Muscle layer of duodenum (tissue), 2 donors: ENCODE results near the gene MROH7.
"Not testable (repeated sequence)": the region's sequence is repeated elsewhere in the genome, so short reads cannot be mapped to it uniquely, and the experiment has no call there.

Experiments used
- H3K27ac ChIP-seq: one replicate; pipeline ENCODE4 v1.7.0; 2013; ENCODE audit warnings: mild to moderate bottlenecking, low read length
- H3K27me3 ChIP-seq: one replicate; pipeline ENCODE4 v1.7.0; 2013; ENCODE audit warnings: low read depth, mild to moderate bottlenecking, control low read depth, low read length
- H3K36me3 ChIP-seq, 2 donors: one replicate each; pipeline ENCODE4 v1.7.0; 2013; ENCODE audit warnings: low read length in 2 of 2, control low read depth in 1 of 2, mild to moderate bottlenecking in 1 of 2; ENCODE audit not compliant: insufficient read depth in 2 of 2, control insufficient read depth in 1 of 2
- H3K4me1 ChIP-seq, 2 donors: one replicate each; pipeline ENCODE4 v1.7.0; 2013; ENCODE audit warnings: low read length in 2 of 2, mild to moderate bottlenecking in 2 of 2, control low read depth in 1 of 2, moderate library complexity in 1 of 2; ENCODE audit not compliant: insufficient read depth in 2 of 2, control insufficient read depth in 1 of 2
- H3K4me3 ChIP-seq, 2 donors: one replicate each; pipeline ENCODE4 v1.7.0; 2013; ENCODE audit warnings: low read length in 2 of 2, low read depth in 1 of 2, mild to moderate bottlenecking in 1 of 2
- H3K9me3 ChIP-seq, 2 donors: one replicate each; pipeline ENCODE4 v1.7.0; 2013; ENCODE audit warnings: low read length in 2 of 2, control low read depth in 1 of 2, mild to moderate bottlenecking in 1 of 2; ENCODE audit not compliant: control insufficient read depth in 1 of 2
- donor health status: healthy.

MROH7 gene

DNA sequence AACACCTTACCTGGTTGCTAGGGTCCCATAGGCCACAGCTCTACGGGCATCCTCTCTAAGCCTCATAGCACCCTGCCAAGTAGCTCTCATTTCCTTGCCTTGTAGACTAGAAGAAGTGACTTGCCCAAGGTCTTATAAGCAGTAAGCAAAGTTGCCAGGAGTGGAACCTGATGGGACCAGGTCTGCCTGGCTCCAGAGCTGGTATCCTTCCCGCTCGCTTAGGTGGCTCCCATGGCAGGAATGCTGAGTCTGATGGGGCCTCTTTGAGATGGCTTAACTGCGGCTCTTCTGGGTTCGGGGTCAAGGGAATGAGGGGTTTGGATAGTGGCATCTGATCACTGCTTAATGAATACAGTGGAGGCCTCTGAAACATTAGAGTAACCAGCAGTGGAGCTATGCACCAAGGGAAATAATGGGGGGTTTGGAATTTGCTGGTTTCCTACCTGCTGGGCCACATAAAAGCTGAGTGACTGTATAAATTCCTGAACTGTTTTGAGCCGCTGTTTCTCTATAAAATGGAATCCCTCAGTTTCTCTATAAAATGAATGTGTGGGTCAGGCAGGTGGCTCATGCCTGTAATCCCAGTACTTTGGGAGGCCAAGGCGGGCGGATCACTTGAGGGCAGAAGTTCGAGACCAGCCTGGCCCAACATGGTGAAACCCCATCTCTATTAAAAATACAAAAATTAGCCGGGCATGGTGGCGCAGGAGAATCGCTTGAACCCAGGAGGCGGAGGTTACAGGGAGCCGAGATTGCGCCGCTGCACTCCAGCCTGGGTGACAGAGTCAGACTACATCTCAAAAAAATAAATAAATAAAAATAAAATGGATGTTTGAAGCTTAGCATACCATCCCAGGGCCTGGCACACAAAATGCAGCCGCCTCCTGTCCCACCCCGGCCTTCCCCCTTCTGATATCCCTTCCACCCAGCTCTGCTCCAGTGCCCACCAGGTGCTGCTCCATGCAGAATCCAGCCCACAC lies 30.7 kb upstream of the MROH7 start:
- H3K27ac ChIP-seq = no peak overlapping the region
- no peaks in the 10 kb centered on the region for H3K27me3 ChIP-seq
- no peak overlapping the region for H3K4me3 ChIP-seq
- no peaks in the 10 kb centered on the region for H3K4me1 ChIP-seq
- H3K9me3 ChIP-seq = no peaks in the 10 kb centered on the region
- H3K36me3 ChIP-seq = peaks cover 7 to 16% of the 10 kb centered on the region in 2 donors

DNA sequence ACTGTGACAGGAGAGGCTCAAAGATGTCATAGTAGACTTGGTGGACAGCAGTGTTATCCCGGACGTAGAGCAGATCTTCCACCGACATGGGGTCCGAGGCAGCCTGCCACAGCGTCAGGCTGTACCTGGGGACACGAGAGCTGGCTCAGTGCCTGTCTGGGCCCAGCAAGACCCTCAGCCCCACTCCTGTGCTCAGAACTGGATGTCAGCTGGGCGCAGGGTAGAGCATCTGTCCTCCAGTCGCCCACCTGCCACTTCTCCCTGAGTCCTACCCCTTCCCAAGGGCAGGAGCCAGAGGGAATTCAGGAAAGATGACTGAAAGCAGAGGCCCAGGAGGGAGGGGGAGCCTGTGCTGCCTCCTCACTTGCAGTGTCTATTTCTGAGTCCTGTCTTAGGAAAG lies 30.0 kb upstream of the MROH7 start:
- H3K9me3 ChIP-seq = no peaks in the 10 kb centered on the region

DNA sequence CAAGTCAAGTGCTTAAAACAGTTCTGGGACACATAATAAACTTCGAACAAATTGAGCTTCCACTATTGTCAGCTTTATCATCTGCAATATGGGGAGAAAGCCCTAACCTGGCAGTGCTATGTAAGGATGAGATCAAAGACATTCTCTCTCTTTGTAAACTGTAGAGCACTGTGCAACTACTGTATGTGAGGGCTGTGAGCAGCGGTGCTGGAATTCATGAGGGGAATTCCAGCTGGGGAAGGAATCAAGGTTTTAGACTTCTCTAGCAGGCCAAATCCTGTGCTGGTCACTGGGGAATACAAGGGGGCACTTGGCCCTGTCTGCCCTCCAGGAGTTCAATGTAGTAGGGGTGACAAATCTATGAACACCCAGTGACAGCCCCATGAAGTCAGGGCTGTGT lies 27.6 kb upstream of the MROH7 start:
- Histone ChIP-seq H3K4me1 (no peaks in the 10 kb centered on the region), H3K27me3 (no peaks in the 10 kb centered on the region), H3K36me3 (no peaks in the 10 kb centered on the region), H3K9me3 (no peaks in the 10 kb centered on the region), H3K27ac (no peak overlapping the region), H3K4me3 (no peak overlapping the region)

More for the DNA sequence above, 30.0 kb upstream of the MROH7 start:
- H3K4me1 ChIP-seq = no peaks in the 10 kb centered on the region
- H3K36me3 ChIP-seq = peaks cover 7 to 16% of the 10 kb centered on the region in 2 donors
- H3K4me3 ChIP-seq = no peak overlapping the region
- H3K27me3 ChIP-seq = no peaks in the 10 kb centered on the region
- H3K27ac ChIP-seq = no peak overlapping the region

DNA sequence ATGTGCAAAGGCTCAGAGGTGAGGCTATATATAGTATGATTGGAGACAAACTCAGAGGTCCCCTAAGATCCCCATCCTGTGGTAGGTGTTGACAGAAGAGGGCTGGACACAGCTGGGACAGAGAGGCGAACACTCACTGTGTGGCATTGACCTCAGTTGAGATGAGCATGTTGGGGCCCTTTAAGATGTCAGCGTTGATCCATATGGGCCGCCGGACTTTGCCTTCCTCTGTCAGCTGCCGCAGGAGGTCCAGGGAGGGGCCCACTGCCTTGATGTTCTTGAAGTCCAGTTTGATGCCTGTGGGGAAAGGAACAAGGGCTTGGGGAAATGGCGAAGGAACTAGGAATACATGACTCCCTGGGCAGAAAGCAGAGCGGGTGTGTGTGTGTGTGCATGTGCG lies 27.0 kb upstream of the MROH7 start:
- no peaks in the 10 kb centered on the region for H3K9me3 ChIP-seq
- no peak overlapping the region for H3K27ac ChIP-seq
- H3K36me3 ChIP-seq = no peaks in the 10 kb centered on the region
- no peaks in the 10 kb centered on the region for H3K27me3 ChIP-seq
- H3K4me3 ChIP-seq = no peak overlapping the region
- no peaks in the 10 kb centered on the region for H3K4me1 ChIP-seq

DNA sequence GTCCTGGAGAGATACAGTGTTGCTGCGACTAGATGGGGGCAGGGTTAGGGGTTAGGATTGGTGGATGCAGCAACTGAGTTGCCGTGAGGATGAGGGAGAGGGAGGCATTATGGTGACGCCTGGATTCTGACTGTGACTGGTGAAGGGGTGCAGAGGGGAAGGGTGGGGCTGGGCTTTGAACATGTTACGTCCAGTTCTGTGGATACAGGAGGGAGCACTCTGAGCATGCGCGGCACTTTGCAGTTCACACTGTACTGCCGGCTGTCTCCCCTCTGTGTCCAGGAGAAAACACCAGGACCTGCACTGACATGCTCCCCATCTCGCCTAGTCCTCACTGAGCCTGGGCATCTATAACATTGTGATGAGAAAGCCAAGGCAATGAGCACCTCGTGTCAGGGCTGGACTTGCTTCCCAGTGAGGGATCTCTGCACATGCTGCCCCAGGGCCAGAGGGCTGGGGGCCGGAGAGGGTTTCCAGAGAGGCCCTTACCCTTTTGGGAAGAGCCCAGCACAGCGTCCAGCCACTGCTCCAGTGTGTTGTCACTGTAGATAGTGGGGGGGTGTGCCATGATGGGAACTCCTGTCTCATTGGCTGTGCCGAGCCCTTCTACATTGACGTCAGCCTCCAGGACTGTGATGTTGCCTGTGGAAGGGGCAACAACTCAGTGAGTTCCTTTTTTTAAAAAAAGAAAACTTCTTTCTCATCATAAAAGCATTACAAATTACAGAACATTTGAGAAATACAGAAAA lies 25.9 kb upstream of the MROH7 start:
- no peak overlapping the region for H3K27ac ChIP-seq
- H3K9me3 ChIP-seq = no peaks in the 10 kb centered on the region
- no peaks in the 10 kb centered on the region for H3K4me1 ChIP-seq
- no peaks in the 10 kb centered on the region for H3K27me3 ChIP-seq
- no peak overlapping the region for H3K4me3 ChIP-seq
- no peaks in the 10 kb centered on the region for H3K36me3 ChIP-seq

DNA sequence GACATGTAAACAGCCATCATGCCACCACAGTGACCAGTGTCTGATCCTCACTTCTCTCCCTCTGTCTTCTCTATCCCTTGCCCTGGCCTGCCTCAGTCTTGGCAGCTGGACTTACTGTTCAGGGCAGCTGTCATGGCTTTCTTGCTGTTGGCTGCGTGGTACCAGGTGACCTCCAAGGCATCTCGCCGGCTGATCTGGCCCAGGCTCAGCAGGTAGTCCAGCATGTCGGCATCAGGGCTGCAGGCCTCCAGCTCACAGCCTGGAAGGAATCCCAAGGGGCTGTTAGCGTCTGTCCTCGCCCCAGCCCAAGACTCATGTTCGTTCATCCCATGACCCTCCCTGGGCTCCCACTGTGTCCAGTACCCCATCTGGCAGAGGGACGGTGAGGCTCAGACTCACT lies 21.8 kb upstream of the MROH7 start:
- no peaks in the 10 kb centered on the region for H3K9me3 ChIP-seq
- no peak overlapping the region for H3K27ac ChIP-seq
- H3K4me3 ChIP-seq = no peak overlapping the region
- no peaks in the 10 kb centered on the region for H3K36me3 ChIP-seq
- H3K27me3 ChIP-seq = no peaks in the 10 kb centered on the region
- peaks cover 0 to 4% of the 10 kb centered on the region in 2 donors for H3K4me1 ChIP-seq

DNA sequence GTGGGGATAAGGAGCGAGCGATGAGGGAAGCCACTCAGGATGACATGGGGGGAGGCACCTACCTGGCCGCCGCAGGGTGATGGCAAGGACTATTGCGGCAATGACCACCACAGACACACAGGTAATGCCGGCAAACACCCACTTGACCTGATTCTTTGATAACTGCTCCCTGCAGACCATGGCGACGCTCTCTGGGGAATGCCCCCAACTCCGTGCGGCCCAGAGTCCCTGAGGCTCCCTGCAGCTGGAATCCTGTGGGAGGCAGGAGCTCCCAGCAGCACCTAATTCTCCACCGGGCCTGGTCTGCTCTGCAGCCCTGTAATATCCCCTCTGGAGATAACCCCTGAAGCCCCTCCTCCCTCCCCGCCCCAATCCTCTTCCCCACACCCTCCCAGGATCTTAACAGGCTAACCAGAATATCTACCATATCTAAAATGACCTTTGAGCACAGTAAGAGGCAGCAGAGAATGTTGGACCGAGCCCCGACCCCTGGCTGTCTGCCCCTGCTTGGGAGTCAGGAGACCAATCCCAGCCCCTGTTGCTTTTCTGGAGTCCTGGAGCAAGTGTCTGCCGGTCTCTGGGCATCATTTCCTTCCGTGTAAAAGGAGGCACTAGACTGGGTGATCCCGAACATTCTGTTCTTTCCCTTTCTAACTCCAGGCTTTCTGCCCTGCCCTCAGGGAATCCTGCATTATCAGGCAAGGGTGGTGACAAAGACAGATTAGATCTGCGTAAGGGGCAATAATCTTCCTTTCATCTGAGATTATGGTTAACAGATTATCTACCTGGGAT lies 18.2 kb upstream of the MROH7 start, which contains the start of gene FAM151A:
FAM151A (minus strand) TSS at position 310 of the 792 bp plus-strand sequence; CDS start at position 180, 130 bp downstream.
- H3K9me3 ChIP-seq = no peaks in the 10 kb centered on the region
- H3K4me3 ChIP-seq = no peak within 1 kb of the TSS
- H3K4me1 ChIP-seq = peaks cover 0 to 4% of the 10 kb centered on the region in 2 donors
- H3K27me3 ChIP-seq = no peaks in the 10 kb centered on the region
- H3K27ac ChIP-seq = no peak within 1 kb of the TSS
- no peaks in the 10 kb centered on the region for H3K36me3 ChIP-seq

DNA sequence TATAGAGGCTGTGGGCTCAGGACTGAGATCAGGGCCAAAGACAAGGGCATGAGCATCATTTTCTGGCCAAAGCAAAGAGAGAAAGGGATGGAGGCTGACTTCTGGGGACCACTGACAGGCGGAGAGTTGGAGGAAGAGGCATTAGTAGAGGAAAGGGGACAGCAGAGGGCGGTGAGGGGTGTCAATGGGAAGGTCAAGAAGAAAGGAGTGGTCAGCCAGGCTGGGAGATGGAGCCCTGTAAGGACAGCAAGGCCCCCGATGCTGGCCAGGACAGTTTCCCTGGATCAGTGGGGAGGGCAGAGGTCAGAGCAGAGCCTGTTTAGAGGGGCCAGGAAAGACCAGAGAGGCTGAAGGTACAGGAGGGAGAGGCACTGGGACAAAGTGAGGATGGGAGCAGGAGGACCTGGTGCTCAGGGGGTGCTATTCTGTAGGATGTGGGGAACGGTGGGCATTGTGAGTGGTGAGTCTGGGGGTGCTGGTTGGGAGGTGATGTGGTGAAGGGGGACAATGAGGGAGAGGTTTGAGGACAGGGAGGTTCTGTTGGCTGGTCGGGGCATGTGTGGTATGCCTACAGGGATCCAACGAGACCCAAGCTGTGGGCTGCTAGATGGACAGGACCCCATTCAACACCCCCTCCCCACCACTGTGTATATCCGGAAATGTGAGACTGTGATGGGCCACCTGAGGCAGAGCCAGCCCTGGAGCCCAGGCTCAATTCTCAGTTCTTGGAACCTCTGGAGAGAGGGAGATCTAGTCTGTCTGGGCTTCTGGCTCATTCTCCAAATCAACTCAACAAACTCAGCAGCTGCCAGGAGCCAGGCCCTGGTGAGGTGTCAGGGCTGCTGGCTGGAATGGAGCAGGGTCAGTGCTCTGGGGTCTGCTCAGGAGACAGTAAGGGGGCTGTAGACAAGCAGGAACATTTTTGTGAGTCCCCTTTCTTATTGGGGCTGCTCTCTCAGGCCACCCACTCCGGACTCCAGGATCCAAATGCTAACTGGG lies 16.8 kb upstream of the MROH7 start:
- Histone ChIP-seq H3K4me1 (peaks cover 0 to 4% of the 10 kb centered on the region in 2 donors), H3K9me3 (no peaks in the 10 kb centered on the region), H3K27ac (no peak overlapping the region), H3K36me3 (no peaks in the 10 kb centered on the region), H3K27me3 (no peaks in the 10 kb centered on the region), H3K4me3 (no peak overlapping the region)

DNA sequence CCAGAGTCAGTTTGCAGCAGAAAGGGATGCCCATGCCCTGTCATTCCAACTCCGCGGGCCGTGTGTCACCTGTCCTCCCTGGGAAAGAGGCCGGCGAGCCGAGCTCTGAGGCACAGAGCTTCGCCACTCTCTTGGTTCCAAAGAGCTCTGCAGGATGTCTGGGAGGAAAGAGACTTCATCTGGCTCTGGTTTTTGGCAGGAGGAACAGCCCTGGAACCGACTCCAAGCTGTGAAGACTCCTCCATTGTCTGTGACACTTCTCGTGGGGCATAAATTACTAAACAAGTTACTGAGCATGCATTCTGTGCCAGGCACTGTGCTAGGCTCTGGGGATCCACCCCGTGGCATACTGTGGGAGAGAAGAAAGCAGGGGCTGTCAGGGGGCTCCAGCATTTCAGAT lies 14.4 kb upstream of the MROH7 start:
- no peak overlapping the region for H3K4me3 ChIP-seq
- no peaks in the 10 kb centered on the region for H3K4me1 ChIP-seq
- H3K36me3 ChIP-seq = no peaks in the 10 kb centered on the region
- H3K9me3 ChIP-seq = no peaks in the 10 kb centered on the region
- H3K27ac ChIP-seq = no peak overlapping the region
- H3K27me3 ChIP-seq = no peaks in the 10 kb centered on the region

DNA sequence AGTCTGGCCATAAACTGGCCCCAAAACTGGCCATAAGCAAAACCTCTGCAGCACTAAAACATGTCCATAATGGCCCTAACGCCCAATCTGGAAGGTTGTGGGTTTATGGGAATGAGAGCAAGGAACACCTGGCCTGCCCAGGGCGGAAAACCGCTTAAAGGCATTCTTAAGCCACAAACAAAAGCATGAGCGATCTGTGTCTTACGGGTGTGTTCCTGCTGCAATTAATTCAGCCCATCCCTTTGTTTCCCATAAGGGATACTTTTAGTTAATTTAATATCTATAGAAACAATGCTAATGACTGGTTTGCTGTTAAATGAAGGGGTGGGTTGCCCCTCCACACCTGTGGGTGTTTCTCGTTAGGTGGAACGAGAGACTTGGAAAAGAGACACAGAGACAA lies 5.8 kb upstream of the MROH7 start:
- not testable (repeated sequence) for H3K4me1 ChIP-seq, H3K36me3 ChIP-seq

More for the DNA sequence above, 5.8 kb upstream of the MROH7 start:
- H3K9me3 ChIP-seq, H3K27ac ChIP-seq, H3K4me3 ChIP-seq, H3K27me3 ChIP-seq: not testable (repeated sequence)
